HEK293T (cell line): ENCODE measurements around the gene THRB.

Source experiments
- CTCF ChIA-PET: fragments of 350-600 bp; formaldehyde crosslinking; extraction: SDS; loops from one replicate; lab custom pipeline; 2021; ENCODE audit warnings: antibody characterized with exemption, inconsistent platforms; lab: Yijun Ruan, JAX
- POLR2A ChIA-PET: fragments of 350-600 bp; formaldehyde crosslinking; extraction: SDS; loops from one replicate; lab custom pipeline; 2020; ENCODE audit warnings: antibody characterized with exemption, inconsistent platforms; lab: Yijun Ruan, JAX
- DNase-seq: peaks from one replicate; pipeline ENCODE4 v3.0.0; 2012; ENCODE audit warnings: mixed read lengths; ENCODE audit errors: extremely low spot score
- ARNT ChIP-seq: fragments of 450-650 bp; IDR thresholded peaks from 2 replicates; pipeline ENCODE4 v1.6.1; 2017; ENCODE audit warnings: mild to moderate bottlenecking
- BHLHE40 ChIP-seq: fragments of 450-650 bp; IDR thresholded peaks from 2 replicates; pipeline ENCODE4 v1.6.1; 2016; ENCODE audit warnings: mild to moderate bottlenecking, moderate library complexity, borderline replicate concordance
- CTBP1 ChIP-seq: fragments of 450-650 bp; IDR thresholded peaks from 2 replicates; pipeline ENCODE4 v1.6.1; 2016; ENCODE audit warnings: borderline replicate concordance
- ELF4 ChIP-seq: fragments of 450-650 bp; IDR thresholded peaks from 2 replicates; pipeline ENCODE4 v1.6.1; 2017; ENCODE audit warnings: antibody characterized with exemption
- FOXA1 ChIP-seq: fragments of 450-650 bp; IDR thresholded peaks from 2 replicates; pipeline ENCODE4 v1.6.1; 2016; ENCODE audit warnings: mild to moderate bottlenecking
- FOXK2 ChIP-seq: fragments of 450-650 bp; IDR thresholded peaks from 2 replicates; pipeline ENCODE4 v1.6.1; 2016; ENCODE audit warnings: mild to moderate bottlenecking
- FOXM1 ChIP-seq: fragments of 450-650 bp; IDR thresholded peaks from 2 replicates; pipeline ENCODE4 v1.6.1; 2017; ENCODE audit warnings: mild to moderate bottlenecking, borderline replicate concordance
- HDGF ChIP-seq: fragments of 450-650 bp; IDR thresholded peaks from 2 replicates; pipeline ENCODE4 v1.6.1; 2017; ENCODE audit warnings: antibody characterized with exemption, borderline replicate concordance
- L3MBTL2 ChIP-seq: fragments of 450-650 bp; conservative IDR thresholded peaks from 2 replicates; pipeline ENCODE4 v1.6.1; 2016; ENCODE audit warnings: mild to moderate bottlenecking
- LEF1 ChIP-seq: fragments of 450-650 bp; IDR thresholded peaks from 2 replicates; pipeline ENCODE4 v1.6.1; 2017; ENCODE audit warnings: mild to moderate bottlenecking, borderline replicate concordance
- NFRKB ChIP-seq: fragments of 450-650 bp; IDR thresholded peaks from 2 replicates; pipeline ENCODE4 v1.6.1; 2016; ENCODE audit warnings: mild to moderate bottlenecking, moderate library complexity
- PKNOX1 ChIP-seq: fragments of 450-650 bp; IDR thresholded peaks from 2 replicates; pipeline ENCODE4 v1.6.1; 2016
- SP1 ChIP-seq: fragments of 450-650 bp; IDR thresholded peaks from 2 replicates; pipeline ENCODE4 v1.6.1; 2017
- SUZ12 ChIP-seq: fragments of 450-650 bp; IDR thresholded peaks from 2 replicates; pipeline ENCODE4 v1.6.1; 2016; ENCODE audit warnings: mild to moderate bottlenecking
- TARDBP ChIP-seq: fragments of 450-650 bp; IDR thresholded peaks from 2 replicates; pipeline ENCODE4 v1.6.1; 2016
- ZNF384 ChIP-seq: fragments of 450-650 bp; IDR thresholded peaks from 2 replicates; pipeline ENCODE4 v1.6.1; 2016

Gene THRB

GRCh38 chr3:24519368-24520100 lies 24.9 kb upstream of the THRB start:
- ChIA-PET CTCF (no interaction called here), POLR2A (no interaction called here)
- no peak for DNase-seq
- TF ChIP-seq SUZ12 (no peak), CTBP1 (no peak), SP1 (no peak), TARDBP (no peak), ARNT (no peak), NFRKB (no peak), PKNOX1 (no peak), L3MBTL2 (no peak), LEF1 (no peak), HDGF (no peak), BHLHE40 (no peak), FOXA1 (no peak), FOXM1 (no peak)

GRCh38 chr3:24518990-24519367 lies 24.3 kb upstream of the THRB start:
- no peak for DNase-seq
- no peak for TF ChIP-seq LEF1
- TF ChIP-seq SUZ12: no peak
- TF ChIP-seq SP1: no peak
- TF ChIP-seq NFRKB: no peak
- no peak for TF ChIP-seq FOXM1
- CTCF ChIA-PET: no interaction called here
- POLR2A ChIA-PET: no interaction called here

- ChIA-PET POLR2A (interaction anchor here (1.1 kb wide), 1 partner anchor 18 kb away, joined by 4 read pairs; no protein-coding TSS in a partner anchor), CTCF (interaction anchor here (1.1 kb wide), 1 partner anchor 17 kb away, joined by 8 read pairs; no protein-coding TSS in a partner anchor)
- no peak for TF ChIP-seq SP1
- TF ChIP-seq PKNOX1: peak; percentile 64
- TF ChIP-seq CTBP1: peak; percentile 72; the same call in 1 of the 2 replicates
- DNase-seq: no peak
Measured at GRCh38 chr3:24514119-24514518, 19.5 kb upstream of the THRB start.

GRCh38 chr3:24513463-24513862 lies 18.8 kb upstream of the THRB start:
- DNase-seq: no peak
- ChIA-PET CTCF (interaction anchor here (1.1 kb wide), 1 partner anchor 17 kb away, joined by 8 read pairs; no protein-coding TSS in a partner anchor), POLR2A (interaction anchor here (1.1 kb wide), 1 partner anchor 17 kb away, joined by 4 read pairs; no protein-coding TSS in a partner anchor)
- no peak for TF ChIP-seq SP1
- TF ChIP-seq L3MBTL2: peak; percentile 39; the same call in 1 of the 2 replicates

- POLR2A ChIA-PET: no interaction called here
- no peak for TF ChIP-seq NFRKB
- TF ChIP-seq ZNF384: peak; percentile 73
- CTCF ChIA-PET: no interaction called here
- DNase-seq: no peak
Measured at GRCh38 chr3:24512564-24513197, 18.0 kb upstream of the THRB start.

GRCh38 chr3:24510030-24510648 lies 15.5 kb upstream of the THRB start:
- ChIA-PET POLR2A (no interaction called here), CTCF (interaction anchor here (2.2 kb wide), 1 partner anchor 13 kb away, joined by 8 read pairs; no protein-coding TSS in a partner anchor)
- no peak for DNase-seq
- TF ChIP-seq ZNF384 (no peak), ELF4 (no peak), FOXA1 (no peak), SP1 (no peak), FOXM1 (no peak), PKNOX1 (no peak)

- TF ChIP-seq BHLHE40 (no peak), PKNOX1 (peak; percentile 52), FOXK2 (no peak), CTBP1 (peak; percentile 67; the same call in 1 of the 2 replicates)
- POLR2A ChIA-PET: no interaction called here
- DNase-seq: no peak
- CTCF ChIA-PET: interaction anchor here (0.7 to 2.2 kb wide), 2 partner anchors 12 to 149 kb away, joined by 3 to 8 read pairs; no protein-coding TSS in a partner anchor
Measured at GRCh38 chr3:24508423-24508839, 13.8 kb upstream of the THRB start.
